Stimulated activated CD8-positive, alpha-beta memory T cell treated with anti-CD3 and anti-CD28 coated beads, Interleukin-4, amount 100 ng/mL, for 48 hours (primary cell): Measurements from ENCODE around the gene SMIM12.
A peak's percentile ranks its signal among the peaks of the same experiment; 100 is the strongest.

Source experiments
- DNase-seq: peaks from one replicate; pipeline ENCODE4 v3.0.0-alpha.2; 2020

SMIM12 gene, protein sequence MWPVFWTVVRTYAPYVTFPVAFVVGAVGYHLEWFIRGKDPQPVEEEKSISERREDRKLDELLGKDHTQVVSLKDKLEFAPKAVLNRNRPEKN

DNA sequence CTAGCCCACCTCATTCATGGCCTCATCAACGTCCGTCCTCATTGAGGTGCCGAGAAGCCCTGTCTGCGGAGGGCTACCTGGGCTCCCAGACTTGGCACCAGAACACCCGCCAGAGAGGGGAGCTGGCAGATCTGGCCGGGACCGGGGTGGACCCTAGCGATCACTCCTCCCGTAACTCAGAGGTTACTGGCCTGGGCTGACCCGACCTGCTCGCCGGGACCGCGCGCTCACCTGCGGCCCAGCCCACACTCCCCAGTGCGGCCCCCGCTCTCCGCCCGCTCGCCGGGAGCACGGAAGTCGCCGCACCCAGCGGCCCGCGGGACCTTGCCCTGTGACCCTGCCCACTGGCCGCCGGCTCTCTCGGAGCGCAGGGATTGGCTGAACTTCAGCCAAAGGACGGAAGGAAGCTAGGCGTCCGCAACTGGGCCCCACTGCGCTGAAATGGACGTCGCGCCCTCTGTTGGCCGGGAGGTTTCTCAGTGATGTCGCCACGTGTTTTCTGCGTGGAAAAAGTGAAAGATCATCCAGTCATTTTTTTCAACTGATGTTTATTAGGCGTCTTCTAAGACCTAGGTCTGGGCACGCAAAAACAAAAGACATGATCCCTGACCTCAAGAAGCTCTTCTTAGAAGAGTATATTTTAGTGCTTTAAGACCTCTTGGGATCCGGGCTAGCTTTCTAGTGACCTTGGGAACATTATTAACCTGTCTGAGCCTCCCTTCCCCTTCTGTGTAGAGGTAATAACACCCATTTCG is at the start of gene SMIM12:
TSS of gene SMIM12 (minus strand) at position 304 of the 755 bp plus-strand sequence. CDS start 3,772 bp downstream, outside the sequence.
- DNase-seq: peak; percentile 94

DNA sequence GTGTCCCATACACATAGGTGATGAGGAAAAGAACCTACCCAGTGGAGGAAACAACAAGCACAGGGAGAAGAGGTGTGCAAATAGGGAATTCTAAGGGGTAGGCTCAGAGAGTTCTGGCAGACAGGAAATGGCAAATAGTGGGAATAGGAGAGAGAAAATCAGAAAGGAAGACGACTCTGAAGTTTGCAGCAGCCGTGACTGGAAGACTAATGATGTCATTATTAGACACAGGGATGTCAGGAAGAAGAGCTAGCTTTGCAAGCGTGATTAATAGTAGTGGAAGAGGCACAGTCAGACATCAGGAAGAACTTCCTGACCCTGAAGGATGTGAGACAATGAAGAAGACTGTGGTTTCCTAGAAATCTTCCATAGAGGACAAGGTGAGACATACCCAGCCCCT is 48.8 kb upstream of the SMIM12 start:
- no peak for DNase-seq

DNA sequence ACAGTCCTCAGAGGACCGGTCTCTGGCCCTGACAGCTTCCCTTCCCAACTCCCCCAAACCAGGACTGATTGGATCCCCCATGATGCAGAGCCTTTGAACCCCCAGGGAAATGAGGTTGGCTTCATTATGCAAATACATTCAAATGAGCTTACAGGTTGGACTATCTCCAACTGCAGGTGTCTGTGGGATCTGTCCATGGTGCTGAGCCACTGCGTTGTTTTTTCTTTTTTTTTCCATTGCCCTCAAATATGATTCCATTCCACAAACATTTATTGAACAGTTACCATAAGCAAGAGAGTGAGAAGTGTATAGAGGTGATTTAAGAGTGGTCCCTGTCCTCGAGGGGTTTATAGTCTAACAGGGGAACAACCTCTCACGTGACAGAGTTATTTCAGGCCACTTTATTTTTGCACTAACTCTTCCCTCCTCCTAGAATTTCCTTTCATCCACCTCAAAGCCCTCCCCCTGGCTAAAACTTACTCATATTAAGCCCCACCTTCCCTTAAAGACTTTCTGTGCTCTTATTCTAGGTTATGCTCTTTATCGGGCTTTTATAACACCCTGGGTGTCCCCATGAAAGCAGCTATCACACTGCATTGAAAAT is 48.0 kb upstream of the SMIM12 start:
- DNase-seq: no peak

DNA sequence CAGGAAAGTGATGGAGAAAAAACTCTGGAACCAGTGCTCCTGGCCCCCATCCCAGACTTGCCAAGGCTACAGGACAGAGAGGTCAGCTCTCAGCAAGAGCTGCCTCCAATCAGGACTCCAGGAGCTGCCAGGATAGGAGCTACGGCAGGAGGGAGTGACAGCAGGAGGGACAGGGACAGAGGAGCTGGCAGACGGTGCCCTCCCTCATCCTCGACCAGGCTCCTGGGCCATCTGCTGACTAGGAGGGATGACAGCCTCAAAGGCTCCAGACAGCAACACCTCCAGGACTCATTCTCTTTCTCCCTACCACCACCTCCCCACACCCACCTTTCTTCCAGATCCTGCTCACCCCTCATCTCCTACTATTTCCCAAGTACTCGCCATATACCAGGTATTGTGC is 47.2 kb upstream of the SMIM12 start:
- no peak for DNase-seq

DNA sequence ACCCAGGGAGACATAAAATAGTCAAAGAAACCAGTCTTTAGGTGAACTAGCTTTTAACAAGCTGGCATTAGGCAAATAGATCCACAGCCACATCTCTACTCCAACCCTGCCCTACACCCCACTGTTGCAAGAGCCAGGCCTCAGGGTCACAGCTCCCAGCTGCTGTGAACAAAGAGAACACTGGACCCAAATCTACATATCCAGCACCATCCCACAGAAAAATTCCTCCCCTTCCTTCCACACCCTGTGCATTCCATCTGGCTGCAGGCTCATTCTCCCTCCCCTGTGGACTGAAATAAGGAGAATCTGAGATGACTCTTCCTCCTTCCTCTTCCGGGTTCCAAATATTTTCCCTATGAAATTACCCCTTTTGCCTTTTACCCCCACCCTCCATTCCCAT is 46.7 kb upstream of the SMIM12 start:
- no peak for DNase-seq

DNA sequence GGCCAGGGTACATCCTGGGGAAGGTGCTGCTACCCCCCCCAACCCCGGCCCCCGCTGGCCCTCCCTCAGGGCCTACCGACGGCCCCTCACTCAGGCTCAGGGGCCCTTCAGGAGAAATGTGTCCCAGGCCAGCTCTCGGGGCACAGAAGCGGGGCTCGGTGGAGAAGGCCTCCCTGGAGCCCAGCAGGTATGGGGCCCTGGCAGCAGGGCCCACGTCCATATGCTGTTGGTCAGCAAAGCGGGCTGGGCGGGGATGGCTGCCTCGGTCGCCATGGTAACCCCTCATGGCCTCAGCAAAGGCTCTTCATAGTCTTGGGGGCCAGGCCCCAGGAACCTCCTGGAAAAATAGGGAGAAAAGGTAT is 45.5 kb upstream of the SMIM12 start:
- no peak for DNase-seq

DNA sequence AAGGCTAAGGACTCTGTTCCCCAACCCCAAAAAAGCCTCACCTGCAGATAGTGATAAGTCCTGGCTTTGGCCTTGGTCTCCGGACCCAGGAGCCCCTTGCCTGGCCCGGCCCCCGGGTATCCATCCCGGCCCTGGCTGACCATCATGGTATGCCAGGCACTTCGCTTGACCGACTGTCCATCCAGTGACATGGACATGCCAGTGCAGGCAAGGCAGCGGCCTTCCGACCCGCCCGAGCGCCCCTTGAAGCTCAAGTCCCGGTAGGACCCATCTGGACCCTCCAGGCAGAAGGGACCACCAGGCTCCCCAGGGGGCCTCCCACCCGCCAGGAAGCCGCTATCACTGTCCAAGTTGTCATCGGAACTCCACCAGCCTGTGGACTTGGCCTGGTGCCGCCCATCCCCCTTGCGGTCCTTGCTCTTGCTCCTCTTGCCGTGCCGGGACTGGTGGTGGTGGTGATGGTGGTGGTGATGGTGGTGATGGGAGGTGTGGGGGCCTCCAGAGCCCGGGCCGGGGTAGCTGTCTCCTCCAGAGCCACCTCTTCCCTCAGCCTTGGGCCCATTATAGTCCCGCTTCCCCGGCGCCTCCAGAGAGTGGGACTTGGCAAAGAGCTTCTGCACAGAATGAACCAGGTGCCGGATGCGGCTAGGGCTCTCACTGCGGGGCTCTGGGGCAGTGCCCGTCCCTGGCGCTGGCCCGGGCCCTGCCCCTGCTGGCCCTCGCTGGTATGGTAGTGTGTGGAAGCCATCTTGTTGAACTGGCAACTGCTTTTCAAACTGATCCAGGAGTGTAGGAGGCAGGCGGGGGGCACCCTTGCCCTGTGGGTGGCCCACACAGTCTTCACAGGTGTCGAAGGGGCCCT is 44.9 kb upstream of the SMIM12 start:
- no peak for DNase-seq

DNA sequence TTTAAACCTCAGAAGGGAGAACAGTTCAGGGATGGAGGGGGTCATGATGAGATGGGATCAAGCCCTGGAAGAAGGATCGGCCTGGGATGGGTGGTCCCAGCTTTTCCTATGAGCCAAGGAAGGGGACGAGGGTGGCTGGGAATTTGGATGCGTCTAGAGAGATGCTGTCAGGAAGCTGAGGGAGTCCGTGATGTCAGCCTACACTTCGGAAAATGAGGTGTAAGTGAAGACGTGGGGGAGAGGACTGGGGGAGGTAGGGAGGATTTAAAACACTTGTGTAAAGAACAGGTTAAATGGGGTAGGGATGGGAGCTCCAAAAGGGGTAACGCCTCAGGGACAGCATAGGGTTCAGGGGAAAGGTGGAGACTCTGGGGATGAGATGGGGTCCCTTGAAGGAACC is 42.4 kb upstream of the SMIM12 start:
- DNase-seq: no peak

DNA sequence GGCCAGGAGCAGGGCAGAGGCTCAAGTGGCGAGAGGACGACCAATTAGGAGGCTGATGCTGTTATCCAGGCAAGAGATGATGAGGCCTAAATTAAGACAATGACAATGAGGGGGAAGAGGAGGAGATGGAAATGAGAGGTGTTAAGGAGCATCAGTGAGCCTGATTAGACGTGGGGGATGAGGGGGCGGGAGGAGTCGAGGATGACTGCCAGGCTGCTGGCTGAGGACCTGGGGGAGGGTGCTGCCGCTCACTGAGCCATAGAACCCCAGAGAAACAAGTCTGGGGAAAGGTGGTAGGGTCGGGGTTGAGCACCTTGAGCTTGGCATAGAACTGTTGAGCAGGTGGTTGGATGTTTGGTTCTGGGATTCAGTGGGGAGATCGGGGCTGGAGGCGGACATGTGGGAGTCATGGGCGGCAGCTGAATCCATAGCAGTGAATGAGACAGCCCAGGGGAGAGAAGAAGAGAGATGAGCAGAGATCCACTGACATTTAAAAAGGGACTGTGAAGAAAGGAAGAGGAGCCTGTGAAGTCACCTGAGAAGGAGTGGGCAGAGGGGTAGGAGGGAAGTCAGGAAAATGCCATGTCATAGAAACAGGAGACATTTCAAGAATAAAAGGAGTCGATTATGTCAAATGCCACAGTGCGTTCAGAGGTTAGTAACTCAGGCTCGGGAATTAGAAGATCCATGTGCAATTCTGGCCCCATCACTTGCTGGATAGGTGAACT is 41.4 kb upstream of the SMIM12 start:
- no peak for DNase-seq

DNA sequence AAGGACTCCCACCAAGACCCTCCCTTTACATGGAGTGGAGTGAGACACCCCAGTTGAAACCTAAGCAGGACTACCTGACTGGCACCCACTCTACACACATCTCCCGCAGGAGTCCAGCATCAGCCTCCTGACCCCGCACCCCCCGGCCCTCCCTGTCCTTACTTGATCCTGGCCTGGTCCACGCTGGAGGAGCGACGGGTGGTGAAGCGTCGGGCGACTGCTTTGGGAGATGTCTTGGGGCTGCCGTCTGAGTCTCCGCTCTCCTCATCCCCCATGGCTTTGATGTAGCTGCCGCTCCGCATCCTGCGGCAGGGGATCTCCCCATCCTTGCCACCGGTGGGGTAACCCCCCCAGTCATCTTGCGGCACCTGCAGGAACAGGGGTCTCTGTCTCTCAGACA is 40.4 kb upstream of the SMIM12 start:
- DNase-seq: no peak

DNA sequence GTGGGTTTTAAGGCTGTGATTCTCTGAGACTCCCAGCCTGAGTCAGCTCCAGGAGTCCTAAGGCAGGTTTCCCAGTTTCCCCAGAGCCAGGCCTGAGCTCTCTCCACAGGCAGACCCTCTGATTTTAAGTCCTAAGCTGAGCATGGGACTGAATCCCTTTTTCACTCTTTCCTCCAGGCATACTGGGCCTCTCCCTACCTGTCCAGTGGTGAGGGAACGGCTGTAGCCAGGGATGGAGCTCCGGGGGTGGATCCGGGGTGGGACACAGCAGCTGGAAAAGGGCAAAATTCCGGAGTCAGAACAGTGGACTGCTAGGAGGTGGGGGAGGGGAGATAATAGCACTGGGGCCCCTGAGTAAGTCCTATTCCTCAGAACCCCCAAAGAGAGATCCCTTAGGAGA is 39.9 kb upstream of the SMIM12 start:
- no peak for DNase-seq

DNA sequence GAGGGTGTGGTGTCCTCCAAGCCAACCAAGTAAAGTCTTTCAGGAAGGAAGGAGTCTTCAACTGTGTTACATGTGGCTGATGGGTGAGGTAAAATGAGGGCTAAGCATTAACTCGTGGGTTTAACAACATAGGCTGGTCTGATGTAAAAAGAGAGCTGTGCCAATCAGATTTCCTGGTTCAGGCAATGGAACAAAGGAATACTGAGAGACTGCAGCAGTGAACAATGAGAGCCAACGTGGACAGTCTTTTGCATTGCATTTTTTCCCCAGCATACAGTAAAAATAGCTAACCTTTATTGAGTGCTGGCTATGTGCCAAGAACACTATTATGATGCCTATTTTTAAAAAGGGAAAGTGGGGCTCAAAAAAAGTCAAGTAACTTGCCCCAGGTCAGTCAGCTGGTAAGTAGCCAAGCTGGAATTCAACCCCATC is 38.8 kb upstream of the SMIM12 start:
- DNase-seq: no peak

DNA sequence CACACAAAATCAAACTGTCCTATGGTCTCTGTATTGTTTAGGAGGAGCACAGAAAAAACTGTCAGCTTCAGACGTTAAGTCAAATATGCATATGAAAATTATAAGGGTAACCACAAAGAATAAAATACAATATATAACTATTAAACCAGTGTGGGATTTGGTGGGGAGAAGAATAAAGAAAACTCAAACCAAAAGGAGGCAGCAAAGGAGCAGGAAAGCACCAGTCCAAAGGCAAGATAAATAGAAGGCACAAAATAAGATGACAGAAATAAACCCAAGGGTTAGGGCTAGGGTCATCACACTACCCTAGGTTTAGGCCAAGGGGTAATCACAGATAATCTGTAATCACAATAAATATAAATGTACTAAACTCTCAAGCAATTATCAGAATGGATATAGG is 37.1 kb upstream of the SMIM12 start:
- no peak for DNase-seq

DNA sequence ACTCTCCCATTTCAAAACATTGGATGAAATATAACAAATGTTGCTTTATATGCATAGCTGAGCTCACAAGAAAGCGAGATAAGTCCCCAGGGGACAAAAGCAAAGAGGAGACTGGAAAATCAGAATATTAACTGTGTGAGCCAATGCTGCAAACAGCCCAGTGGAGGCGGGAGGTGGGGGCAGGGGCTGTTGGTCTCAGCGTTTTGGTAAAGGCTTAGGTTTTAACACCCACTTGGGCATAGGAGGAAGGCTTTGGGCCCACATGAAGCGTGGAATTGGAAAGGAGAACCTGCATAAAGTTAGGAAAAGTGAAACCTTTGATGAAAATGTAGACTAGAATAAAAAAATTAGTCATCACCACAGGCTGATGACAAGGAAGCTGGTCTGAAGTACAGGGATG is 30.2 kb upstream of the SMIM12 start:
- no peak for DNase-seq

DNA sequence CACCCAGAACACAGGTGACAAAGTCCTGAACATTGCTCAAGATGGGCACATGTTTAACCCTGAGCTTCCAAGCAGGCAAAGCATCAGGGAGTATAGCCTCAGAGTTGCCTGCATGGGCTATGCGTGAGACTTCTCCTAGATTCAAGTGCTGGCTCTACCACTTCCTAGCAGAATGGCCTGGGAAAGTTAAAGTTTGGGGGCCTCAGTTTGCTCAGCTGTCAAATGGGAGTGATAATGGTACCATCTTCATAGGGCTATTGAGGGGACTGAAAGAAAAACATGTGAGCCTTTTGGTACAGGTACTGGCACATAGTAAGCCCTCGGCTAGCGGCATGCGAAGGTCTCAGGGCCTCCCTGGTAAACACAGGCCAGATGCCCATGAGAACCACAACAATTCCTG is 28.0 kb upstream of the SMIM12 start:
- no peak for DNase-seq

DNA sequence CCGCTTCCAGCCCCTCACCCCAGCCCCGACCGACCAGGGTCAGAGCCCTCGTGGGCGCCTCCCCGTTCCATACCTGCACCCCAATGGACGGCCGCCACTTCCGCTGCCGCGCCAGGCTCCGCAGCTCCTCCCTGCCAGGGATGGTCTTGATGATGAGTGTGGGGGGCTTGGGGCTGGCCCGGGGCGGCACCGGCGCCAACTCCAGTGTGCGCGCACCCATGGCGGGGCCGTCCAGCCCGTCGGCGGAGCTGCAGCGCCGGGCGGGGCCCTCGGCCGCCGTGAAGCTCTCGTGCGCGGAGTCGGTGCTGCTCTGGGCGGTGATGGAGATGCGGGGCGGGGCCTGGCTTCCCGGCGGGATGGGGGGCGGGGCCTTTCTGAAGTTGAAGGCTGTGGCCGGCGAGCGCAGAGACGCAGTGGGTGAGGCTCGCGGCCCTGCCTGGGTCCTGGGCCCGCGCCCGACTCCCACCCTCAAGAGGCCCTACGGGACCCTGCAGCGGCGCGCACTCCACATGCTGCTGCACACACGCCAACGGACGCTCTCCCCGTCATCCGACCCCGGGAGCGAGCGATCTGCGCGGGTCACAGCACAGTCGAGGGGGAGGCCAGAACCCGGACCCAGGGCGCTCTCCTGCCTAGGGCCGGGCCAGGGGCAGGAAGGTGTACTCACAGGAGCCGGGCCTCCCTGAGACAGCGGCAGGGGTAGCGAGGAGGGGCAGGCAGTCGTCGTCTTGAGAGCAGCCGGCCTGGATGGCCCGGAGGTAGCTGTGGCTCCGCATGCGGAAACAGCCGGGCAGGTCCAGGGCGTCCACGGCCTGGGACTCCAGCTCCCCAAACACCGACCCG is 26.1 kb upstream of the SMIM12 start:
- peak; percentile 81 for DNase-seq

DNA sequence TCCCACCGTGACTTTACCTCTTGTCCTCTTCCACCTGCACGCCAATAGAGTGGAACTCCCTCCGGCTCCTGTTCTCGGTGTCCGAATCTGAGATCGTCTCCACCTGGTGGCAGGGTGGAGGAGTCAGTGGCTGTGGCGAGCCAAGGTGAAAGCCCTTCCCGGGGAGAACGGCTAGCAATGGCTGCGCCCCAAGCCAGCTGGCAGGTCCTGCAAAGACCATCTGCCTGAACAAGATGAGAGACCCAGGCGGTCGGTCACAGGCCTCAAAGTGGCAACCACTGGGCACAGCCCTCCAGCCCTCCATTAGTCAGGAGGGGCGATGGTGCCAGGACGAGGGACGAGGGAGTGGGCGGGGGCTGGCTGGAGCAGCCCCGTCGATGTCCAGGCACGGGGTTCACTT is 25.4 kb upstream of the SMIM12 start:
- DNase-seq: no peak

DNA sequence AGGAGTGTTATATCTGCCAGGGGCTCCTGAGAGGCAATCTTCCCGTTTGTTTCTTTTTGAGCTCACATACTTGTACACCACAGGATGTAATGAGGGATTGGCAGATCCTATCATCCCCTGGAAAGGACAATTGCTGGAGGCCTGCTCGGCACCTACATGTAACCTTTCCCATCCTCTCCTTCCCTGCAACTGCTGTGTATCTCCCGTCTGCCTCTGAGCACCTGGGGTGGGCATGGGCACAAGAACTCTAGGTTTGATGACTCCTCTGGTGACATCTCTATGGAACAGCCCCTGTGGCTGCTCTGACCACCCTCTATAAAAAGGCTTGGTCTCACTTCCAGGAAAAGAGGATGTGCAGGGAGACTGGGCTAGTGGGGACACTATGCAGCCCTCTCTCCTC is 25.0 kb upstream of the SMIM12 start:
- no peak for DNase-seq

DNA sequence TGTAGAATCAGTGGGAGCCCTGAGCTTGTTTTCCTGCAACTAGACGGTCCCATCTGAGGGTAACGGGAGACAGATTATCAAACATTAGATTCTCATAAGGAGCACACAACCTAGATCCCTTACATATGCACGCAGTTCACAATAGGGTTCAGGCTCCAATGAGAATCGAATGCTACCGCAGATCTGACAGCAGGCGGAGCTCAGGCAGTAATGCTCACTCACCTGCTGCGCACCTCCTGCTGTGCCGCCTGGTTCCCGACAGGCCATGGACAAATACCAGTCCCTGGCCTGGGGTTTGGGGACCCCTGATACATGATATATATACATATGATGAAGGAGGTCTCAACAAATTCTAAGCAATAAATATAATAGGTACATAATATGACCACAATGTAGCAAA is 19.7 kb upstream of the SMIM12 start:
- DNase-seq: no peak

DNA sequence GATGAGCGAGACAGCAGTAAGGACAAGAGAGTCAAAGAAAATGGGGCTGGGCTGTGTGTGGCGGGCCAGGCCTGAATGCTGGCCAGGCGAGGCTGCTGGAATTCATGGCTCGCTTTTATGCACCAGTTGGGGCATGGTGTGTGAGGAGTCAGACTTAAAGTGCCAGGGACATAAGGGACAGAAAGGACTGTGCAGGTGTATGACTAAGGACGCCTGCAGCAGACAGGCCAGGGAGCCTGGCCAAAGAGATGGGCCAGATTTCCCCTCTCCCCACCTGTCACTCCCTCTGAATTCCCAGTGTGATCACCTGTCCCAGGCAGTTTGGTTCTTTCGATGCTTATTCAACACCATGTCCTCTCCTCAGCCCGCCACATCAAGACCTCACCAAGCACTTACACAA is 16.9 kb upstream of the SMIM12 start:
- DNase-seq: no peak

DNA sequence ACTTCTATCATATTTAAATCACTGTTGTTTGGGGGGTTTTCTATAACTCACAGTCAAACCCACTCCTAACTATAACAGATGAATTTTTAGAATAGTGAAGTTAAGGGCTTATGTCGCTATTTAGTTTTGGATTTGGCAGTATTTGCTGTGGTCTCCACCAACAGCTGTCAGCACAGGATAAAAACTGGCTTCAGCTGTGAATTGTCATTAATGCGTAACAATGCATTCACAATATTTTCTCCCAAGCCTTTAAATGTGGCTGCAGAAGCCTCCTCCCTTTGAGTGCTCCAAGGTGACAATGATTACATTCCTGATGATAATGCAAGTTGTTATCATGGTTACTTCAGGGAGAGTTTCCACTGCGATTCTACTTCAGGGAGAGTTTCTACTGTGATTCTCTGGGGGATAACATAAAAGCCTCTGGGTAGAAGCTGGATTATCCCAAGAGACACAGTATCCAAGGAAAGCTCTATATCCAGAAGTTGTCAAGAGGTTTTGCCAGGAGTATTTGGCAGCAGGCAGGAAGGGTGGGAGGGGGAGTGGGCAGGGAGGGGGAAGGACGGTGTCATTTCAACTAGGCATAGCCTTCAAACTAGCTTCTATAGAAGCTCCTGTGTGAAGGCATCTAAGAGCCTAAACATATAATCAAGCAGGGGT is 14.9 kb upstream of the SMIM12 start:
- DNase-seq: no peak

DNA sequence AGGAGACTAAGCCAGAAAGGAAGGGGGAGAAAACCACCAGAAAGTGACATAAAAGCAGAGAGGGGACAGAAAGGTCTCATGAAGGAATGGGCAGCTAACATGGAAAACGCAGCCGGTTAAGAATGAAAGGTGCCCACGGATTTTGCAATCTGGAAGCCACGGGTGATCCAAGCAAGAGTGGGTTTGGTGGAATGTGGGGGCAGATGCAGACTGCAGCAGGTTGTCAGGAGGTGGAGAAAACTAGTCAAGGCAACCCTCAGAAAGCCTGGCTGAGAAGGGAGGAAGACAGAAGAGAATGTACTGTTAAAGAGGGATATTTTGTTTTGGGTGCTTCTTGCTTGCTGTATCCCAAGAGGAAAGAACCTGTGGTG is 12.6 kb upstream of the SMIM12 start:
- no peak for DNase-seq
